ENCODE results near the gene MRPL47.

Gene MRPL47

GRCh38 chr3:179590669-179591068 lies 13.8 kb downstream of the MRPL47 start:
- no peak for DNase-seq

GRCh38 chr3:179589143-179589542 lies 15.3 kb downstream of the MRPL47 start:
- peak; percentile 45 for DNase-seq

- DNase-seq, result no peak
Observed at GRCh38 chr3:179580992-179581391, 23.4 kb downstream of the MRPL47 start.

- no peak for DNase-seq
Observed at GRCh38 chr3:179565496-179565895, 38.9 kb downstream of the MRPL47 start.

- peak; percentile 83 for DNase-seq
Observed at GRCh38 chr3:179563271-179563783, 41.1 kb downstream of the MRPL47 start.

- peak; percentile 99 for DNase-seq
Observed at GRCh38 chr3:179562591-179563270, 41.7 kb downstream of the MRPL47 start, which contains the start of gene ACTL6A. ACTL6A (plus strand) TSS chr3:179562926; CDS start chr3:179563093, 167 bp downstream.

GRCh38 chr3:179560791-179561190 lies 43.6 kb downstream of the MRPL47 start:
- DNase-seq, result no peak

- peak; percentile 82 for DNase-seq
Observed at GRCh38 chr3:179558742-179559364, 45.6 kb downstream of the MRPL47 start.

- DNase-seq, result no peak
Observed at GRCh38 chr3:179551349-179552105, 52.9 kb downstream of the MRPL47 start.

GRCh38 chr3:179546814-179547241 lies 57.6 kb downstream of the MRPL47 start:
- no peak for DNase-seq

GRCh38 chr3:179544981-179545645 lies 59.3 kb downstream of the MRPL47 start:
- DNase-seq, result peak; percentile 70

- no peak for DNase-seq
Observed at GRCh38 chr3:179542375-179542774, 62.1 kb downstream of the MRPL47 start.

GRCh38 chr3:179541596-179541995 lies 62.8 kb downstream of the MRPL47 start:
- no peak for DNase-seq

GRCh38 chr3:179541094-179541493 lies 63.3 kb downstream of the MRPL47 start:
- no peak for DNase-seq
